GM23338 (cell line): Measurements from ENCODE around the gene PDGFC. TPM values are rescaled to one million over a fixed set of nuclear protein-coding genes. Genes with fewer than 3 reads are reported as not detected.

Source experiments
- ATAC-seq: fragments of 200-7000 bp; cut with Tn5 transposase; 3 replicates; pipeline ENCODE4 v1.9.1; 2020
- DNase-seq: peaks from one replicate; pipeline ENCODE4 v3.0.0-alpha.2; 2015; ENCODE audit warnings: low spot score
- H2AFZ ChIP-seq: fragments of 200-600 bp; sonication (generic); 2 replicates; pipeline ENCODE4 v1.8.0; 2016; ENCODE audit warnings: antibody characterized with exemption, mild to moderate bottlenecking, moderate library complexity
- H3F3A ChIP-seq: fragments of 200-600 bp; sonication (generic); replicated peaks from 2 replicates; pipeline ENCODE4 v1.8.0; 2017; ENCODE audit warnings: antibody characterized with exemption, mixed run types, low read depth
- H3K27ac ChIP-seq: fragments of 200-600 bp; sonication (generic); 2 replicates; pipeline ENCODE4 v1.6.1; 2016; ENCODE audit warnings: low read depth
- H3K27me3 ChIP-seq: fragments of 200-600 bp; sonication (generic); 2 replicates; pipeline ENCODE4 v1.8.0; 2016; ENCODE audit warnings: mild to moderate bottlenecking, mixed run types, moderate library complexity; ENCODE audit not compliant: insufficient read depth
- H3K36me3 ChIP-seq: fragments of 200-600 bp; sonication (generic); 2 replicates; pipeline ENCODE4 v1.8.0; 2016; ENCODE audit warnings: mild to moderate bottlenecking; ENCODE audit not compliant: insufficient read depth
- H3K4me1 ChIP-seq: fragments of 200-600 bp; sonication (generic); 2 replicates; pipeline ENCODE4 v1.8.0; 2016; ENCODE audit warnings: mild to moderate bottlenecking, moderate library complexity; ENCODE audit not compliant: insufficient read depth
- H3K4me2 ChIP-seq: fragments of 200-600 bp; sonication (generic); 2 replicates; pipeline ENCODE4 v1.7.1; 2017; ENCODE audit warnings: mixed run types
- H3K4me3 ChIP-seq: fragments of 200-600 bp; sonication (generic); 2 replicates; pipeline ENCODE4 v1.6.1; 2016; ENCODE audit warnings: mixed run types
- H3K79me2 ChIP-seq: fragments of 200-600 bp; sonication (generic); replicated peaks from 2 replicates; pipeline ENCODE4 v1.8.0; 2017; ENCODE audit warnings: mild to moderate bottlenecking; ENCODE audit not compliant: insufficient read depth
- H3K9me2 ChIP-seq: fragments of 200-600 bp; sonication (generic); 2 replicates; pipeline ENCODE4 v1.8.0; 2017; ENCODE audit not compliant: insufficient read depth
- H4K20me1 ChIP-seq: fragments of 200-600 bp; sonication (generic); replicated peaks from 2 replicates; pipeline ENCODE4 v1.8.0; 2017; ENCODE audit warnings: mild to moderate bottlenecking; ENCODE audit not compliant: insufficient read depth
- H3K27ac Mint-ChIP-seq: 2 replicates; pipeline ENCODE4 v1.8.0; 2020; ENCODE audit warnings: inconsistent platforms, mild to moderate bottlenecking, moderate library complexity, mixed read lengths
- H3K27me3 Mint-ChIP-seq: 3 replicates; pipeline ENCODE4 v1.8.0; 2022; ENCODE audit warnings: low read depth, mild to moderate bottlenecking, moderate library complexity, mixed read lengths, inconsistent platforms; ENCODE audit not compliant: insufficient read depth, poor library complexity
- H3K36me3 Mint-ChIP-seq: 3 replicates; pipeline ENCODE4 v1.8.0; 2021; ENCODE audit warnings: low read depth, mild to moderate bottlenecking, inconsistent platforms, moderate library complexity, mixed read lengths
- H3K4me1 Mint-ChIP-seq: 3 replicates; pipeline ENCODE4 v1.8.0; 2020; ENCODE audit warnings: mild to moderate bottlenecking, inconsistent platforms, mixed read lengths
- H3K4me3 Mint-ChIP-seq: 3 replicates; pipeline ENCODE4 v1.8.0; 2021; ENCODE audit warnings: moderate library complexity, mild to moderate bottlenecking, inconsistent platforms, mixed read lengths
- H3K9me3 Mint-ChIP-seq: 3 replicates; pipeline ENCODE4 v1.8.0; 2020; ENCODE audit warnings: moderate library complexity, mild to moderate bottlenecking, inconsistent platforms, mixed read lengths
- CREB1 ChIP-seq: fragments of 250-450 bp; sonication (Bioruptor Pico); IDR thresholded peaks from 2 replicates; pipeline ENCODE4 v1.5.0; 2020; ENCODE audit warnings: low read depth, mild to moderate bottlenecking, moderate library complexity
- EZH2 ChIP-seq: fragments of 200-600 bp; sonication (generic); IDR thresholded peaks from one replicate; pipeline ENCODE4 v1.8.0; 2017; ENCODE audit warnings: antibody characterized with exemption, mild to moderate bottlenecking, low read depth; ENCODE audit not compliant: unreplicated experiment
- EZH2phosphoT487 ChIP-seq: fragments of 200-600 bp; sonication (generic); IDR thresholded peaks from one replicate; pipeline ENCODE4 v1.8.1; 2018; ENCODE audit warnings: antibody characterized with exemption; ENCODE audit not compliant: unreplicated experiment
- JUNB ChIP-seq: IDR thresholded peaks from one replicate; pipeline ENCODE4 v1.6.1; 2016; ENCODE audit warnings: antibody characterized with exemption; ENCODE audit not compliant: unreplicated experiment
- POLR2AphosphoS5 ChIP-seq: IDR thresholded peaks from 2 replicates; pipeline ENCODE4 v1.6.1; 2016; ENCODE audit warnings: antibody characterized with exemption, low read depth
- ZNF331 ChIP-seq: fragments of 250-450 bp; sonication (Bioruptor Pico); IDR thresholded peaks from 2 replicates; pipeline ENCODE4 v1.5.0; 2020; ENCODE audit warnings: low read depth, mild to moderate bottlenecking, moderate library complexity
- ZNF462 ChIP-seq: fragments of 250-450 bp; sonication (Bioruptor Pico); IDR thresholded peaks from 2 replicates; pipeline ENCODE4 v1.5.0; 2020; ENCODE audit warnings: mild to moderate bottlenecking, moderate library complexity
- polyA plus RNA-seq: library from polyadenylated mRNA; unstranded; fragments of >200 nt; fragmentation: Nextera tagmentation; extraction: Ambion mirVana; gene quantifications from 2 replicates; pipeline ENCODE4 v1.2.1, GENCODE V29; 2016
- total RNA-seq: library from RNA; depleted of rRNA; stranded (reverse); fragments of >200 nt; shearing (Covaris generic); gene quantifications from 2 replicates; pipeline ENCODE4 v1.2.3, GENCODE V29; 2014
- TF ChIP-seq, protein P1 (sequence below): IDR thresholded peaks from one replicate; pipeline ENCODE4 v1.6.1; 2018; ENCODE audit warnings: antibody characterized with exemption; ENCODE audit not compliant: unreplicated experiment

PDGFC gene
- total and polyA plus RNA-seq, 2 experiments from 2014 or later, result 1.3 to 3.4 TPM

DNA sequence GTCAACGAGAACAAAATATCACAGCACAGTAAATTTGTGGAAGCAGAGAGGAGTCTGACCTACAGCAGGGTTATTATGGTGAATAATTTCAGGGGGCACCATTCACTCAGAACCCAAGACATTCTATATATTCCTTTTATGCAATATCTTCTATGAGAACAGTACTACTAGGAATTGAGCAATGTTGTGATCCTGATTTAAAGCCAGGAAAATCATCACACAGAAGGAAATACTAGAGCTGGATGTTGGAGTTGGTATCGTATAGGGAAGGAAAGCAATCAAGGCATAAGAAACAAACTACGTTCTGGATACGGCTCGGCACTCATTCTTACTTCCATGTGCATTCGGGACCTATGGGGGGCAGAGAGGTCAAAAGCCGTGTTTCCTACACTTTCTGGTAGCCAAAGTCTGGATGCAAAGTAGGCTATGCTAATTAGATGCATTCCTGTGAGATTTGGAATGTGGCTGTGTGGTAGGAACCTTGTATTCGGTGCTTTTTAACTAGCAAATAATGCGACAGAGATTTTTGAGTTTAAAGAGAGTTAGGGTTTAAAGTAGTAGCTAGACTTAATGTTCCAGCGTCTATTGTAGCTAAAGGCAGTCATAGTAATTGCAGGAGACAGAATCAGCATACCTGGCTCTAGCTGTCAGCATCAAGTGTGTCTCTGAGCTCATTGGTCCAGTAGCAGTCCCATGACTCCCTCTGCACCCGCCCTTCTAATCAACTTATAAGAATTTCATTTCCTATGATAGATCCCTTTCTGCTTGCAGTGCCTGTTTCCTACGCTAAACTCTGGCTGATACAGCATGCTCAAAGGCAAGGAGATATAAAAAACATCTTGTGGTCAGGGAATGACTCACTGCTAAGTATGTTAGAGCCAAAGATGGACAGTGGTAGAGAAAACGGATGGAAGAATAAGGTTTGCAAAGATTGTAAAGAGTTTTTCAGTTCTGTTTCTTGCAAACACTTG, 43.3 kb upstream of the PDGFC start:
- no peak overlapping the region for H3K4me3 ChIP-seq
- H3K4me2 ChIP-seq, result peak overlapping the region; percentile 42
- H2AFZ ChIP-seq, result peak overlapping the region; percentile 43; the same call in 1 of the 2 replicates
- H3K36me3 ChIP-seq, result no peaks in the 10 kb centered on the region
- no peaks in the 10 kb centered on the region for H4K20me1 ChIP-seq
- no peak overlapping the region; the same call in 1 of the 2 replicates for H3K27ac ChIP-seq
- peak; percentile 93 for ATAC-seq
- H3F3A ChIP-seq, result no peaks in the 10 kb centered on the region
- no peaks in the 10 kb centered on the region for H3K27me3 ChIP-seq
- no peaks in the 10 kb centered on the region for H3K36me3 Mint-ChIP-seq
- H3K4me1 ChIP-seq, result peaks cover 3% of the 10 kb centered on the region; the same call in 1 of the 2 replicates
- H3K4me1 Mint-ChIP-seq, result peaks cover 12% of the 10 kb centered on the region
- H3K27ac Mint-ChIP-seq, result peak overlapping the region; percentile 19
- TF ChIP-seq CREB1, result no peak
- TF ChIP-seq EZH2, result no peak
- TF ChIP-seq ZNF331 (CRISPR knock-in tag), result no peak
- TF ChIP-seq, protein P1, sequence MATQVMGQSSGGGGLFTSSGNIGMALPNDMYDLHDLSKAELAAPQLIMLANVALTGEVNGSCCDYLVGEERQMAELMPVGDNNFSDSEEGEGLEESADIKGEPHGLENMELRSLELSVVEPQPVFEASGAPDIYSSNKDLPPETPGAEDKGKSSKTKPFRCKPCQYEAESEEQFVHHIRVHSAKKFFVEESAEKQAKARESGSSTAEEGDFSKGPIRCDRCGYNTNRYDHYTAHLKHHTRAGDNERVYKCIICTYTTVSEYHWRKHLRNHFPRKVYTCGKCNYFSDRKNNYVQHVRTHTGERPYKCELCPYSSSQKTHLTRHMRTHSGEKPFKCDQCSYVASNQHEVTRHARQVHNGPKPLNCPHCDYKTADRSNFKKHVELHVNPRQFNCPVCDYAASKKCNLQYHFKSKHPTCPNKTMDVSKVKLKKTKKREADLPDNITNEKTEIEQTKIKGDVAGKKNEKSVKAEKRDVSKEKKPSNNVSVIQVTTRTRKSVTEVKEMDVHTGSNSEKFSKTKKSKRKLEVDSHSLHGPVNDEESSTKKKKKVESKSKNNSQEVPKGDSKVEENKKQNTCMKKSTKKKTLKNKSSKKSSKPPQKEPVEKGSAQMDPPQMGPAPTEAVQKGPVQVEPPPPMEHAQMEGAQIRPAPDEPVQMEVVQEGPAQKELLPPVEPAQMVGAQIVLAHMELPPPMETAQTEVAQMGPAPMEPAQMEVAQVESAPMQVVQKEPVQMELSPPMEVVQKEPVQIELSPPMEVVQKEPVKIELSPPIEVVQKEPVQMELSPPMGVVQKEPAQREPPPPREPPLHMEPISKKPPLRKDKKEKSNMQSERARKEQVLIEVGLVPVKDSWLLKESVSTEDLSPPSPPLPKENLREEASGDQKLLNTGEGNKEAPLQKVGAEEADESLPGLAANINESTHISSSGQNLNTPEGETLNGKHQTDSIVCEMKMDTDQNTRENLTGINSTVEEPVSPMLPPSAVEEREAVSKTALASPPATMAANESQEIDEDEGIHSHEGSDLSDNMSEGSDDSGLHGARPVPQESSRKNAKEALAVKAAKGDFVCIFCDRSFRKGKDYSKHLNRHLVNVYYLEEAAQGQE, result no peak
- no peak for TF ChIP-seq ZNF462 (CRISPR knock-in tag)
- no peak for TF ChIP-seq EZH2phosphoT487
- no peak for TF ChIP-seq POLR2AphosphoS5
- TF ChIP-seq JUNB, result no peak
- no peak overlapping the region for H3K4me3 Mint-ChIP-seq
- peak; percentile 80 for DNase-seq
- no peaks in the 10 kb centered on the region for H3K27me3 Mint-ChIP-seq
- no peaks in the 10 kb centered on the region for H3K79me2 ChIP-seq
- no peaks in the 10 kb centered on the region for H3K9me2 ChIP-seq
- H3K9me3 Mint-ChIP-seq, result no peaks in the 10 kb centered on the region
